A549 (cell line): ENCODE results near the gene SLC6A19.

Source experiments
- BHLHE40 ChIP-seq: IDR thresholded peaks from 2 replicates; pipeline ENCODE4 v1.6.1; 2012; ENCODE audit warnings: low read depth, low read length, inconsistent platforms
- ELK1 ChIP-seq: fragments of 150-350 bp; IDR thresholded peaks from 2 replicates; pipeline ENCODE4 v1.6.1; 2014; ENCODE audit warnings: low read depth, mild to moderate bottlenecking, low read length
- HES2 ChIP-seq: fragments of >200 bp; sonication (Bioruptor Twin); formaldehyde crosslinking; IDR thresholded peaks from 2 replicates; pipeline ENCODE4 v1.6.1; 2016
- HMGXB4 ChIP-seq: fragments of 250-450 bp; sonication (Bioruptor Pico); IDR thresholded peaks from 2 replicates; pipeline ENCODE4 v1.5.0; 2021; ENCODE audit warnings: mild to moderate bottlenecking, moderate library complexity, borderline replicate concordance
- HOXB13 ChIP-seq: fragments of 250-450 bp; sonication (Bioruptor Pico); IDR thresholded peaks from 2 replicates; pipeline ENCODE4 v1.5.0; 2020; ENCODE audit warnings: low read depth, mild to moderate bottlenecking, moderate library complexity
- JUN ChIP-seq, 2 experiments: fragments of >200 bp; sonication (Bioruptor Twin); formaldehyde crosslinking; IDR thresholded peaks; 2 replicates in 1 of 2; 3 replicates in 1 of 2; pipeline ENCODE4 v1.6.1; 2016 to 2017
- NR3C1 ChIP-seq: fragments of >200 bp; sonication (Bioruptor Twin); formaldehyde crosslinking; IDR thresholded peaks from 3 replicates; pipeline ENCODE4 v1.6.1; 2017
- PHF8 ChIP-seq: fragments of 200-600 bp; sonication (generic); IDR thresholded peaks from 2 replicates; pipeline ENCODE4 v1.6.1; 2016; ENCODE audit warnings: low read depth, mild to moderate bottlenecking, antibody characterized with exemption, moderate library complexity, borderline replicate concordance
- POLR2A ChIP-seq: IDR thresholded peaks from 2 replicates; pipeline ENCODE4 v1.6.1; 2012; ENCODE audit warnings: mild to moderate bottlenecking, low read length
- RFX5 ChIP-seq: fragments of 450-650 bp; IDR thresholded peaks from 2 replicates; pipeline ENCODE4 v1.7.1; 2014; ENCODE audit warnings: antibody characterized with exemption, mild to moderate bottlenecking, moderate library complexity
- TF ChIP-seq, protein P1 (sequence below): fragments of >200 bp; sonication (Bioruptor Twin); formaldehyde crosslinking; IDR thresholded peaks from 3 replicates; pipeline ENCODE4 v1.5.1; 2016
- TF ChIP-seq, protein P2 (sequence below): IDR thresholded peaks from 2 replicates; pipeline ENCODE4 v1.6.1; 2012
- TF ChIP-seq, protein P3 (sequence below): fragments of 200-600 bp; sonication (generic); IDR thresholded peaks from 2 replicates; pipeline ENCODE4 v1.6.1; 2016; ENCODE audit warnings: antibody characterized with exemption, mild to moderate bottlenecking, moderate library complexity

DNA sequence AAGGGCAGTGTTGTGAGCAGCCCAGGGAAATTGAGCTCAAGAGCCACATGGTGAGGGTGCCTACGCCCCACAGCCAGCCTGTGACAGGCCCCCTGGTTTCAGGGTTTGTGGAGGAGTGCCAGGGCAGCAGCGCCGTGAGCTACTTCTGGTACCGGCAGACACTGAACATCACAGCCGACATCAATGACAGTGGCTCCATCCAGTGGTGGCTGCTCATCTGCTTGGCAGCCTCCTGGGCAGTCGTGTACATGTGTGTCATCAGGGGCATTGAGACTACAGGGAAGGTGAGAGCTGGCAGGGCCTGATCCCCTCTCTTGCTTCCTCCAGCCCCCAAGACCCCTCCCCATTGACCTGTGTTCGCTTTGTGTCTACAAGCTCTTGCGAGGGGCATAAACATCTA lies 34.0 kb downstream of the SLC6A19 start:
- TF ChIP-seq, protein P1, sequence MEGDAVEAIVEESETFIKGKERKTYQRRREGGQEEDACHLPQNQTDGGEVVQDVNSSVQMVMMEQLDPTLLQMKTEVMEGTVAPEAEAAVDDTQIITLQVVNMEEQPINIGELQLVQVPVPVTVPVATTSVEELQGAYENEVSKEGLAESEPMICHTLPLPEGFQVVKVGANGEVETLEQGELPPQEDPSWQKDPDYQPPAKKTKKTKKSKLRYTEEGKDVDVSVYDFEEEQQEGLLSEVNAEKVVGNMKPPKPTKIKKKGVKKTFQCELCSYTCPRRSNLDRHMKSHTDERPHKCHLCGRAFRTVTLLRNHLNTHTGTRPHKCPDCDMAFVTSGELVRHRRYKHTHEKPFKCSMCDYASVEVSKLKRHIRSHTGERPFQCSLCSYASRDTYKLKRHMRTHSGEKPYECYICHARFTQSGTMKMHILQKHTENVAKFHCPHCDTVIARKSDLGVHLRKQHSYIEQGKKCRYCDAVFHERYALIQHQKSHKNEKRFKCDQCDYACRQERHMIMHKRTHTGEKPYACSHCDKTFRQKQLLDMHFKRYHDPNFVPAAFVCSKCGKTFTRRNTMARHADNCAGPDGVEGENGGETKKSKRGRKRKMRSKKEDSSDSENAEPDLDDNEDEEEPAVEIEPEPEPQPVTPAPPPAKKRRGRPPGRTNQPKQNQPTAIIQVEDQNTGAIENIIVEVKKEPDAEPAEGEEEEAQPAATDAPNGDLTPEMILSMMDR, result no peak
- TF ChIP-seq POLR2A, result no peak
- TF ChIP-seq BHLHE40, result no peak
- TF ChIP-seq ELK1, result no peak
- TF ChIP-seq PHF8, result no peak
- TF ChIP-seq HMGXB4 (CRISPR knock-in tag), result no peak
- TF ChIP-seq NR3C1, result no peak
- no peak for TF ChIP-seq RFX5
- TF ChIP-seq HES2, result no peak
- TF ChIP-seq, protein P2, sequence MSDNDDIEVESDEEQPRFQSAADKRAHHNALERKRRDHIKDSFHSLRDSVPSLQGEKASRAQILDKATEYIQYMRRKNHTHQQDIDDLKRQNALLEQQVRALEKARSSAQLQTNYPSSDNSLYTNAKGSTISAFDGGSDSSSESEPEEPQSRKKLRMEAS, result no peak
- no peak for TF ChIP-seq HOXB13 (CRISPR knock-in tag)
- TF ChIP-seq JUN (IDR thresholded peaks at IDR 0.05), result no peak
- TF ChIP-seq, protein P3, sequence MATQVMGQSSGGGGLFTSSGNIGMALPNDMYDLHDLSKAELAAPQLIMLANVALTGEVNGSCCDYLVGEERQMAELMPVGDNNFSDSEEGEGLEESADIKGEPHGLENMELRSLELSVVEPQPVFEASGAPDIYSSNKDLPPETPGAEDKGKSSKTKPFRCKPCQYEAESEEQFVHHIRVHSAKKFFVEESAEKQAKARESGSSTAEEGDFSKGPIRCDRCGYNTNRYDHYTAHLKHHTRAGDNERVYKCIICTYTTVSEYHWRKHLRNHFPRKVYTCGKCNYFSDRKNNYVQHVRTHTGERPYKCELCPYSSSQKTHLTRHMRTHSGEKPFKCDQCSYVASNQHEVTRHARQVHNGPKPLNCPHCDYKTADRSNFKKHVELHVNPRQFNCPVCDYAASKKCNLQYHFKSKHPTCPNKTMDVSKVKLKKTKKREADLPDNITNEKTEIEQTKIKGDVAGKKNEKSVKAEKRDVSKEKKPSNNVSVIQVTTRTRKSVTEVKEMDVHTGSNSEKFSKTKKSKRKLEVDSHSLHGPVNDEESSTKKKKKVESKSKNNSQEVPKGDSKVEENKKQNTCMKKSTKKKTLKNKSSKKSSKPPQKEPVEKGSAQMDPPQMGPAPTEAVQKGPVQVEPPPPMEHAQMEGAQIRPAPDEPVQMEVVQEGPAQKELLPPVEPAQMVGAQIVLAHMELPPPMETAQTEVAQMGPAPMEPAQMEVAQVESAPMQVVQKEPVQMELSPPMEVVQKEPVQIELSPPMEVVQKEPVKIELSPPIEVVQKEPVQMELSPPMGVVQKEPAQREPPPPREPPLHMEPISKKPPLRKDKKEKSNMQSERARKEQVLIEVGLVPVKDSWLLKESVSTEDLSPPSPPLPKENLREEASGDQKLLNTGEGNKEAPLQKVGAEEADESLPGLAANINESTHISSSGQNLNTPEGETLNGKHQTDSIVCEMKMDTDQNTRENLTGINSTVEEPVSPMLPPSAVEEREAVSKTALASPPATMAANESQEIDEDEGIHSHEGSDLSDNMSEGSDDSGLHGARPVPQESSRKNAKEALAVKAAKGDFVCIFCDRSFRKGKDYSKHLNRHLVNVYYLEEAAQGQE, result no peak
